HepG2 (cell line): ENCODE data around the gene DENND4C. TPM values are rescaled to one million over a fixed set of nuclear protein-coding genes. Genes with fewer than 3 reads are reported as not detected.

Experiments used
- CCAR2 ChIP-seq: fragments of 200-400 bp; formaldehyde crosslinking; optimal IDR thresholded peaks from 2 replicates; pipeline ENCODE3; 2018; ENCODE audit warnings: low read depth, mild to moderate bottlenecking, low read length, moderate library complexity
- CHD2 ChIP-seq: IDR thresholded peaks from 2 replicates; pipeline ENCODE4 v1.6.1; 2011; ENCODE audit warnings: low read depth, low read length, improper control_type of control experiment
- ESRRA ChIP-seq: sonication (generic); formaldehyde crosslinking; IDR thresholded peaks from 2 replicates; pipeline ENCODE4 v1.5.1; 2020; ENCODE audit warnings: mild to moderate bottlenecking, low read depth, missing genetic modification reagents
- HCFC1 ChIP-seq: fragments of 150-350 bp; IDR thresholded peaks from 2 replicates; pipeline ENCODE4 v1.6.1; 2014; ENCODE audit warnings: low read depth, low read length
- JARID2 ChIP-seq: sonication (generic); formaldehyde crosslinking; IDR thresholded peaks from 2 replicates; pipeline ENCODE4 v1.8.1; 2023; ENCODE audit warnings: missing genetic modification reagents, inconsistent platforms; ENCODE audit not compliant: insufficient replicate concordance
- KLF12 ChIP-seq: sonication (generic); formaldehyde crosslinking; IDR thresholded peaks from 2 replicates; pipeline ENCODE4 v1.4.0; 2020; ENCODE audit warnings: missing genetic modification reagents, borderline replicate concordance
- MTA1 ChIP-seq: sonication (generic); formaldehyde crosslinking; IDR thresholded peaks from 2 replicates; pipeline ENCODE4 v1.4.0; 2020; ENCODE audit warnings: missing genetic modification reagents, mild to moderate bottlenecking, borderline replicate concordance
- NCOR1 ChIP-seq: fragments of 200-600 bp; sonication (generic); IDR thresholded peaks from 2 replicates; pipeline ENCODE4 v1.7.0; 2017; ENCODE audit warnings: antibody characterized with exemption, low read length, borderline replicate concordance
- PAX8 ChIP-seq: sonication (generic); formaldehyde crosslinking; IDR thresholded peaks from 2 replicates; pipeline ENCODE4 v1.8.0; 2022; ENCODE audit warnings: mild to moderate bottlenecking, missing genetic modification reagents, borderline replicate concordance
- PHF21A ChIP-seq: sonication (generic); formaldehyde crosslinking; IDR thresholded peaks from 2 replicates; pipeline ENCODE4 v1.5.0; 2020; ENCODE audit warnings: mild to moderate bottlenecking, missing genetic modification reagents
- POLR2G ChIP-seq: fragments of 200-400 bp; formaldehyde crosslinking; IDR thresholded peaks from 2 replicates; pipeline ENCODE4 v1.6.1; 2018; ENCODE audit warnings: mild to moderate bottlenecking, low read depth, low read length, moderate library complexity
- ZFP36L2 ChIP-seq: sonication (generic); formaldehyde crosslinking; IDR thresholded peaks from 2 replicates; pipeline ENCODE4 v1.4.0; 2020; ENCODE audit warnings: missing genetic modification reagents
- ZNF3 ChIP-seq: IDR thresholded peaks from 2 replicates; pipeline ENCODE4 v1.7.0; 2017; ENCODE audit warnings: inconsistent platforms
- ZNF552 ChIP-seq: sonication (generic); formaldehyde crosslinking; IDR thresholded peaks from 2 replicates; pipeline ENCODE4 v1.9.0; 2022; ENCODE audit warnings: missing genetic modification reagents, mild to moderate bottlenecking, borderline replicate concordance
- ZNF782 ChIP-seq: sonication (generic); formaldehyde crosslinking; IDR thresholded peaks from 2 replicates; pipeline ENCODE4 v1.4.0; 2020; ENCODE audit warnings: missing genetic modification reagents, mild to moderate bottlenecking, borderline replicate concordance
- ZSCAN30 ChIP-seq: sonication (generic); formaldehyde crosslinking; IDR thresholded peaks from 2 replicates; pipeline ENCODE4 v1.5.0; 2020; ENCODE audit warnings: mild to moderate bottlenecking, missing genetic modification reagents
- polyA plus RNA-seq, 8 experiments: library from polyadenylated mRNA; depleted of rRNA in 3 of 8; stranded (reverse) in 7 of 8; unstranded in 1 of 8; fragments of >200 nt; fragmentation: Illumina TruSeq in 4 of 8; extraction: Trizol in 4 of 8; gene quantifications; 2 replicates each; pipeline versions ENCODE4 v1.2.1 to v1.2.3, GENCODE V29; 2011 to 2016; ENCODE audit warnings: low read depth in 4 of 8, missing spikeins in 1 of 8, mixed read lengths in 1 of 8; ENCODE audit not compliant: insufficient read depth in 1 of 8
- total RNA-seq, 5 experiments: library from RNA; depleted of rRNA; stranded (reverse); fragments of >200 nt; fragmentation: Illumina TruSeq; extraction: Trizol; gene quantifications; 2 replicates each; pipeline ENCODE4 v1.2.3, GENCODE V29; 2016; ENCODE audit warnings: low read depth in 1 of 5
- TF ChIP-seq, protein P1 (sequence below): sonication (generic); formaldehyde crosslinking; IDR thresholded peaks from 2 replicates; pipeline ENCODE4 v1.5.1; 2020; ENCODE audit warnings: missing genetic modification reagents, mild to moderate bottlenecking, borderline replicate concordance
- TF ChIP-seq, protein P2 (sequence below): sonication (generic); formaldehyde crosslinking; IDR thresholded peaks from 2 replicates; pipeline ENCODE4 v1.5.1; 2020; ENCODE audit warnings: missing genetic modification reagents, mild to moderate bottlenecking, borderline replicate concordance
- TF ChIP-seq, protein P3 (sequence below): sonication (generic); formaldehyde crosslinking; IDR thresholded peaks from 2 replicates; pipeline ENCODE4 v1.8.1; 2023; ENCODE audit warnings: mild to moderate bottlenecking, missing genetic modification reagents, borderline replicate concordance
- TF ChIP-seq, protein P4 (sequence below): sonication (generic); formaldehyde crosslinking; IDR thresholded peaks from 2 replicates; pipeline ENCODE4 v1.8.0; 2022; ENCODE audit warnings: mild to moderate bottlenecking, missing genetic modification reagents, borderline replicate concordance
- TF ChIP-seq, protein P5 (sequence below): sonication (generic); formaldehyde crosslinking; IDR thresholded peaks from 2 replicates; pipeline ENCODE4 v1.8.1; 2023; ENCODE audit warnings: mild to moderate bottlenecking, inconsistent platforms, moderate library complexity, missing genetic modification reagents, borderline replicate concordance

DENND4C gene
- total and polyA plus RNA-seq, 2 of the 13 experiments (the other 11 are each of a cell fraction or from before 2014, with no cell fraction given), result 19.1 to 27.2 TPM

DNA sequence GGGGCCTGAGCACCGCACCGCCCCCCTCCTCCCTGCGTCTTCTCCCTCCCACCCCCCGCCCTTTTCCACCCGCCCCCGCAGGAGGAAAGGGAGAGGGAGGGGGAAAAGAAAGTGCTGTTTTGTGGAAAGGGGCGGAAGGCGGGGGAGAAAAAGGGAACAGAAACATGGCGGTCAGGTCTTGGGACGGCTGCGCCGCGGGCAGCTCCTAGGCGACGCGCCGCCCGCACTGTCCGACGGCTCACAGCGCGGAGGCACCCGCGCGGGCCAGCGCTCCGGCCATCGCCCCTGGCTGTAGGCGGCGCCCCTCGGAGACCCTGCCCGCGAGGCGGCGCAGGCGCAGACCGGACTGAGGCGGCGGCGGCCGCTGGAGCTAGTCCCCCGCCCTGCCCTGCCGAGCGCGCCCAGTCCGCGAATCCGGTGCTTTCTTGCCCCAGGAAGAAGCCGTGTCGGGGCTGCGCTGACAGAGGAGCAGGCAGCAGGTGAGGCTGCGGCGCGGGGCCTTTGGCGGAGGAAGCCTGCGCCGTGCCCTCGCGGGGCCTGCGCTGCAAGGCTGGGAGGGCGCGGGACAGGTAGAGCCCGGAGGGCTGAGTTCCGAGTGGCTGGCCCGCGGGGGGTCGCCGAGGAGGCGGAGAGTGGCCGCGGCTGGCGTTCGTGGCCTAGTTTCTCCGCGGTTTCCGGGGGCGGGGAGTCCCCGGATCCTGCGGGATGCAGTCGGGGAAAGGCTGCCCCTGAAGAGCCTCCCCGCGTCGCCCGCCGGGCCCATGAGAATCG is at the start of gene DENND4C (continued):
- TF ChIP-seq, protein P1, sequence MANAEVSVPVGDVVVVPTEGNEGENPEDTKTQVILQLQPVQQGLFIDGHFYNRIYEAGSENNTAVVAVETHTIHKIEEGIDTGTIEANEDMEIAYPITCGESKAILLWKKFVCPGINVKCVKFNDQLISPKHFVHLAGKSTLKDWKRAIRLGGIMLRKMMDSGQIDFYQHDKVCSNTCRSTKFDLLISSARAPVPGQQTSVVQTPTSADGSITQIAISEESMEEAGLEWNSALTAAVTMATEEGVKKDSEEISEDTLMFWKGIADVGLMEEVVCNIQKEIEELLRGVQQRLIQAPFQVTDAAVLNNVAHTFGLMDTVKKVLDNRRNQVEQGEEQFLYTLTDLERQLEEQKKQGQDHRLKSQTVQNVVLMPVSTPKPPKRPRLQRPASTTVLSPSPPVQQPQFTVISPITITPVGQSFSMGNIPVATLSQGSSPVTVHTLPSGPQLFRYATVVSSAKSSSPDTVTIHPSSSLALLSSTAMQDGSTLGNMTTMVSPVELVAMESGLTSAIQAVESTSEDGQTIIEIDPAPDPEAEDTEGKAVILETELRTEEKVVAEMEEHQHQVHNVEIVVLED (CRISPR knock-in tag), result 0 out of 2 replicates have a peak, but pooled peaks have one; percentile 19
- TF ChIP-seq ZNF552 (no peak), ZFP36L2 (no peak), ZNF782 (no peak), PAX8 (CRISPR knock-in tag) (no peak), JARID2 (no peak), NCOR1 (no peak; the same call in 1 of the 2 replicates), POLR2G (peak; percentile 89), KLF12 (CRISPR knock-in tag) (peak; percentile 80; the same call in 1 of the 2 replicates), PHF21A (CRISPR knock-in tag) (peak; percentile 62; the same call in 1 of the 2 replicates), MTA1 (CRISPR knock-in tag) (no peak; the same call in 1 of the 2 replicates), HCFC1 (no peak), ZSCAN30 (no peak; the same call in 1 of the 2 replicates), ESRRA (CRISPR knock-in tag) (peak; percentile 51; the same call in 1 of the 2 replicates), CHD2 (no peak), ZNF3 (CRISPR knock-in tag) (no peak), CCAR2 (no peak)
- TF ChIP-seq, protein P2, sequence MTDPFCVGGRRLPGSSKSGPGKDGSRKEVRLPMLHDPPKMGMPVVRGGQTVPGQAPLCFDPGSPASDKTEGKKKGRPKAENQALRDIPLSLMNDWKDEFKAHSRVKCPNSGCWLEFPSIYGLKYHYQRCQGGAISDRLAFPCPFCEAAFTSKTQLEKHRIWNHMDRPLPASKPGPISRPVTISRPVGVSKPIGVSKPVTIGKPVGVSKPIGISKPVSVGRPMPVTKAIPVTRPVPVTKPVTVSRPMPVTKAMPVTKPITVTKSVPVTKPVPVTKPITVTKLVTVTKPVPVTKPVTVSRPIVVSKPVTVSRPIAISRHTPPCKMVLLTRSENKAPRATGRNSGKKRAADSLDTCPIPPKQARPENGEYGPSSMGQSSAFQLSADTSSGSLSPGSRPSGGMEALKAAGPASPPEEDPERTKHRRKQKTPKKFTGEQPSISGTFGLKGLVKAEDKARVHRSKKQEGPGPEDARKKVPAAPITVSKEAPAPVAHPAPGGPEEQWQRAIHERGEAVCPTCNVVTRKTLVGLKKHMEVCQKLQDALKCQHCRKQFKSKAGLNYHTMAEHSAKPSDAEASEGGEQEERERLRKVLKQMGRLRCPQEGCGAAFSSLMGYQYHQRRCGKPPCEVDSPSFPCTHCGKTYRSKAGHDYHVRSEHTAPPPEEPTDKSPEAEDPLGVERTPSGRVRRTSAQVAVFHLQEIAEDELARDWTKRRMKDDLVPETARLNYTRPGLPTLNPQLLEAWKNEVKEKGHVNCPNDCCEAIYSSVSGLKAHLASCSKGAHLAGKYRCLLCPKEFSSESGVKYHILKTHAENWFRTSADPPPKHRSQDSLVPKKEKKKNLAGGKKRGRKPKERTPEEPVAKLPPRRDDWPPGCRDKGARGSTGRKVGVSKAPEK, result 0 out of 2 replicates have a peak, but pooled peaks have one; percentile 43
- TF ChIP-seq, protein P3, sequence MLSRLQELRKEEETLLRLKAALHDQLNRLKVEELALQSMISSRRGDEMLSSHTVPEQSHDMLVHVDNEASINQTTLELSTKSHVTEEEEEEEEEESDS (CRISPR knock-in tag), result no peak
- TF ChIP-seq, protein P4, sequence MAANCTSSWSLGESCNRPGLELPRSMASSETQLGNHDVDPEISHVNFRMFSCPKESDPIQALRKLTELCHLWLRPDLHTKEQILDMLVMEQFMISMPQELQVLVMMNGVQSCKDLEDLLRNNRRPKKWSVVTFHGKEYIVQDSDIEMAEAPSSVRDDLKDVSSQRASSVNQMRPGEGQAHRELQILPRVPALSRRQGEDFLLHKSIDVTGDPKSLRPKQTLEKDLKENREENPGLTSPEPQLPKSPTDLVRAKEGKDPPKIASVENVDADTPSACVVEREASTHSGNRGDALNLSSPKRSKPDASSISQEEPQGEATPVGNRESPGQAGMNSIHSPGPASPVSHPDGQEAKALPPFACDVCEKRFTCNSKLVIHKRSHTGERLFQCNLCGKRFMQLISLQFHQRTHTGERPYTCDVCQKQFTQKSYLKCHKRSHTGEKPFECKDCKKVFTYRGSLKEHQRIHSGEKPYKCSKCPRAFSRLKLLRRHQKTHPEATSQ (CRISPR knock-in tag), result no peak
- TF ChIP-seq, protein P5, sequence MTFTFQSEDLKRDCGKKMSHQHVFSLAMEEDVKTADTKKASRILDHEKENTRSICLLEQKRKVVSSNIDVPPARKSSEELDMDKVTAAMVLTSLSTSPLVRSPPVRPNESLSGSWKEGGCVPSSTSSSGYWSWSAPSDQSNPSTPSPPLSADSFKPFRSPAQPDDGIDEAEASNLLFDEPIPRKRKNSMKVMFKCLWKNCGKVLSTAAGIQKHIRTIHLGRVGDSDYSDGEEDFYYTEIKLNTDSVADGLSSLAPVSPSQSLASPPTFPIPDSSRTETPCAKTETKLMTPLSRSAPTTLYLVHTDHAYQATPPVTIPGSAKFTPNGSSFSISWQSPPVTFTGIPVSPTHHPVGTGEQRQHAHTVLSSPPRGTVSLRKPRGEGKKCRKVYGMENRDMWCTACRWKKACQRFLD (CRISPR knock-in tag), result 0 out of 2 replicates have a peak, but pooled peaks have one; percentile 56
